Small intestine (tissue), 7 donors: ENCODE data around the gene ASTL. TPM values are rescaled to one million over a fixed set of nuclear protein-coding genes. Genes with fewer than 3 reads are reported as not detected.

Experiments
- DNase-seq, 2 donors: peaks; one replicate each; pipeline versions ENCODE4 v3.0.0 to v3.0.0-alpha.2; 2013
- FAIRE-seq: peaks from 2 replicates; lab custom pipeline; 2012; peaks lifted over from hg19 to GRCh38; lab: Jason Lieb, UNC
- H3K27ac ChIP-seq, 3 donors: one replicate each; pipeline ENCODE4 v1.5.1; 2013; ENCODE audit warnings: low read length in 2 of 3, mild to moderate bottlenecking in 2 of 3, control low read depth in 1 of 3, inconsistent platforms in 1 of 3, low read depth in 1 of 3, moderate library complexity in 1 of 3
- H3K27me3 ChIP-seq, 3 donors: one replicate each; pipeline ENCODE4 v1.6.1; 2013; ENCODE audit warnings: low read length in 3 of 3, inconsistent platforms in 1 of 3; ENCODE audit not compliant: control insufficient read depth in 3 of 3, insufficient read depth in 3 of 3
- H3K36me3 ChIP-seq, 3 donors: one replicate each; pipeline ENCODE4 v1.6.1; 2013; ENCODE audit warnings: low read length in 3 of 3, inconsistent platforms in 1 of 3, low read depth in 1 of 3, mild to moderate bottlenecking in 1 of 3, moderate library complexity in 1 of 3; ENCODE audit not compliant: control insufficient read depth in 3 of 3, insufficient read depth in 2 of 3
- H3K4me1 ChIP-seq, 3 donors: one replicate each; pipeline ENCODE4 v1.6.1; 2013; ENCODE audit warnings: low read length in 2 of 3, inconsistent platforms in 1 of 3, low read depth in 1 of 3, mild to moderate bottlenecking in 1 of 3, moderate library complexity in 1 of 3; ENCODE audit not compliant: control insufficient read depth in 3 of 3, insufficient read depth in 2 of 3
- H3K4me3 ChIP-seq, 3 donors: one replicate each; pipeline ENCODE4 v1.5.1; 2013; ENCODE audit warnings: low read length in 3 of 3, control low read depth in 1 of 3, inconsistent platforms in 1 of 3, low read depth in 1 of 3, mild to moderate bottlenecking in 1 of 3, moderate library complexity in 1 of 3
- H3K9me3 ChIP-seq, 2 donors: one replicate each; pipeline ENCODE4 v1.6.1; 2013; ENCODE audit warnings: low read depth in 1 of 2, low read length in 1 of 2; ENCODE audit not compliant: control insufficient read depth in 2 of 2, insufficient read depth in 1 of 2
- WGBS, 3 donors: extraction: QIAGEN DNeasy Blood & Tissue Kit; methylation state at CpG; one replicate each; pipeline ENCODE4 v1.1.7; 2013; 5-methylcytosine and 5-hydroxymethylcytosine counted together
- polyA plus RNA-seq, 4 donors: library from polyadenylated mRNA; stranded (reverse) in 3 of 4; unstranded in 1 of 4; fragments of 200-250 nt in 3 of 4; fragments of 120-200 nt in 1 of 4; gene quantifications; one replicate each; pipeline versions ENCODE4 v1.2.1 to v1.2.3, GENCODE V29; 2013
- donor health status: healthy with polysubstance abuse.
- donor health status: control.
- donor health status: control.
- donor health status: Bipolar disorder and iron deficiency.
- donor health status: healthy.

The ASTL gene
- polyA plus RNA-seq, 4 donors = not detected

DNA sequence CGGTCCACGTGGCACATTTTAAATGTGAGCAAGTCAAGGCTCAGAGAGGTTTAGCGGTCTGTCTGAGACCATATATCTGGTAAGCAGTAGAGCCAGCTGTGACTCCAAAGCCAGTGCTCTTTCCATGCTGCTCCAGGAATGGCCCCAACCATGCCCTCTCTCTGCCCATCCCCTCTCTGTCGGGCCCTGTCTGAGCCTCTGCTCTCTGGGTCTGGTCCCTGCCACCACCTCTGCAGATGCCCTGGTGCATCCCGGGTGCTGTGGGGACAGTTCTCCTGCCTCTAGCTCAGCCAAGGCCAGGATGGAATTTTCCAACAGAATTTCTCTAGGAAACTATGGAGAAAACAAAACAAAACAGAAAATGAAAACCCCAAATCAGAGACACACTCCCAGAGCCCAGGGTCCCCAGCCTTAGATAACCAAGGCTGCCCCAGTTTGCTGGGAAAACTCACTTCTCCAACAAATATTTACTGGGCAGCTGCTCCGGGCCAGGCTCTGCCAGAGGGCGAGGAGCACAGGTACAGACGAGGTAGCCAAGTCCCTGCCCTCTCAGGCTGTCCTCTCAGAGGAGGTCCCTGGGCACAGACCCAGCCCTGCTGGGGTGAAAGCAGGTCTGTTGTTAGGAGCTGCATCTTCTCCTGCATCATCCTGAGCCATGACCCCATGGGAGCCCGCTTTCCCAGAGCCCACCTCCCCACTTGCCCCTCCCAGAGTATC lies 31.2 kb downstream of the ASTL start:
- DNase-seq = no peak
- no peak overlapping the region for H3K27ac ChIP-seq
- WGBS, 3 donors = 61 to 76% (median 65%) methylated on average over 8 to 9 of the region's 9 CpGs
- H3K9me3 ChIP-seq = peaks cover 0 to 18% of the 10 kb centered on the region in 2 donors
- no peak overlapping the region for H3K4me3 ChIP-seq
- FAIRE-seq = no peak
- no peaks in the 10 kb centered on the region for H3K27me3 ChIP-seq
- no peaks in the 10 kb centered on the region for H3K36me3 ChIP-seq
- peaks cover 0 to 25% (median 0%) of the 10 kb centered on the region in 3 donors for H3K4me1 ChIP-seq

- no peak overlapping the region for H3K27ac ChIP-seq
- no peak overlapping the region for H3K4me3 ChIP-seq
- H3K9me3 ChIP-seq = peaks cover 0 to 18% of the 10 kb centered on the region in 2 donors
- FAIRE-seq (no peak), DNase-seq (no peak)
- peaks cover 0 to 25% (median 0%) of the 10 kb centered on the region in 3 donors for H3K4me1 ChIP-seq
- no peaks in the 10 kb centered on the region for H3K36me3 ChIP-seq
- no peaks in the 10 kb centered on the region for H3K27me3 ChIP-seq
- 90 to 96% (median 94%) methylated on average over 8 of the region's 8 CpGs for WGBS, 3 donors
Measured at GRCh38 chr2:96105994-96106715, 32.1 kb downstream of the ASTL start.

DNA sequence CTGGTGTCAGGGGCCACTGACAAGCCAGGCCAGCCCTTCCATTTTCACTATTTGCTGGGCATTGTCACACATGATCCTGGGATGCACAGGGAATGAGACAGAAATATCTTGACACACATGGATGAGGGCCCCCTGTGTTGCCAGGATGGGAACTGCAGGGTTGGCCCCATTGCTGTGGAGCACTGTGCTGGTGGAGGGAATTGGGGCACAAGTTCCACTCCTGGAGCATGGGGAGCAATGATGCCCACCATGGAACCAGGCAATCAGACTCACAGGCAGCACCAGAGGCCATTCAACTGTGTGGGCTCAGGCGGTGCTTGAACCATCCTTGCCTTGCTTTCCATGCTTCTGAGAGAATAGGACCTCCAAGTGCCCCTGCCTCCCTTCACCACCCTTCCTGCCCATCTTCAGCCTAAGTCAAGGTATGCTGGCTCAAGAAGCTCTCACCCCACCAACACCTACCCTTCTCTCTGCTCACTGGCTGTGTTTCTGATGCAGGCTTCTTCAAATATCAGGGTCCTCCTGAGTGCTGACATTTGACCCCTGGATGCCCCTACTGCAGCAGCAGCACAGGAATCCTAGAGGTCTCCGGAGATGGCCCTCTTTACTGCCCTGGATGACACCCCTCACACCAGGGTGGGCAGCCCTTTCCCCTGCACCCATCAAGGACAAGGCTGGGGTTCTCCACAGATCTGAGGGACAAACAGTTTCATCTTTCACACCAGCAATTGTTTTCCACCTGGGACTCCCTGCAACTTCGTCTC lies 33.0 kb downstream of the ASTL start:
- FAIRE-seq = no peak

GRCh38 chr2:96104487-96104861 lies 33.8 kb downstream of the ASTL start:
- DNase-seq (no peak), FAIRE-seq (no peak)
- H3K4me1 ChIP-seq = peaks cover 0 to 15% (median 0%) of the 10 kb centered on the region in 3 donors
- no peaks in the 10 kb centered on the region for H3K36me3 ChIP-seq
- no peaks in the 10 kb centered on the region for H3K27me3 ChIP-seq
- WGBS, 3 donors = 89 to 94% (median 90%) methylated on average over 5 to 6 of the region's 6 CpGs
- H3K4me3 ChIP-seq = no peak overlapping the region
- H3K27ac ChIP-seq = no peak overlapping the region
- peaks cover 0 to 18% of the 10 kb centered on the region in 2 donors for H3K9me3 ChIP-seq

More for the DNA sequence above, 33.0 kb downstream of the ASTL start:
- Histone ChIP-seq H3K4me3 (no peak overlapping the region), H3K36me3 (no peaks in the 10 kb centered on the region), H3K27ac (no peak overlapping the region), H3K9me3 (peaks cover 0 to 18% of the 10 kb centered on the region in 2 donors), H3K27me3 (no peaks in the 10 kb centered on the region), H3K4me1 (peaks cover 0 to 23% (median 0%) of the 10 kb centered on the region in 3 donors)
- DNase-seq = no peak
- 82 to 89% (median 88%) methylated on average over 3 of the region's 3 CpGs for WGBS, 3 donors

- peaks cover 0 to 9% (median 0%) of the 10 kb centered on the region in 3 donors for H3K4me1 ChIP-seq
- H3K4me3 ChIP-seq = no peak overlapping the region
- FAIRE-seq = no peak
- 33 to 51% (median 45%) methylated on average over 6 of the region's 6 CpGs for WGBS, 3 donors
- peaks cover 0 to 18% of the 10 kb centered on the region in 2 donors for H3K9me3 ChIP-seq
- no peak overlapping the region for H3K27ac ChIP-seq
- no peaks in the 10 kb centered on the region for H3K27me3 ChIP-seq
- no peak for DNase-seq
- H3K36me3 ChIP-seq = no peaks in the 10 kb centered on the region
Measured at GRCh38 chr2:96103761-96104486, 34.4 kb downstream of the ASTL start.

DNA sequence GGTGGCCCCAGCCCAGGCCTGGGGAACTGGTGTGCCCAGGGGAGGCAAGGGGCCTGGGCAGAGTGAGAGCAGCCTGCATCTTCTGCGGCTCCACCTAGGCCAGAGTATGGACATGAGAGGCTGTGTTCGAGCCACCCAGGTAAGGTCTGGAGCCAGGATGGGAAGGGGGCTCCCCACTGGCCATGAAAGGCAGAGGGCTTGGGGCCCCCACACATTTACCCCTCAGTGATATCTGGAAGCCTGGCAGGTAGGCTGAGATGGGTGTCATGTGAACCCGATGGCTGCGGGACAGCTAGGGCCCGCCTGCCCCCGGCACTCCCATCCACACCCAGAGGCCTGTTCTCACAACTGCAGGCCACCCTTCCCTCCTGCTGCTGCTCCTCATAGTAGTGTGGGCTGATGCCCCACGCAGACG lies 35.1 kb downstream of the ASTL start:
- Histone ChIP-seq H3K36me3 (no peaks in the 10 kb centered on the region), H3K4me1 (peaks cover 0 to 2% (median 0%) of the 10 kb centered on the region in 3 donors), H3K27me3 (no peaks in the 10 kb centered on the region), H3K9me3 (peaks cover 0 to 18% of the 10 kb centered on the region in 2 donors), H3K27ac (no peak overlapping the region), H3K4me3 (no peak overlapping the region)
- FAIRE-seq = no peak
- DNase-seq = no peak
- 57 to 91% (median 69%) methylated on average over 8 of the region's 8 CpGs for WGBS, 3 donors

DNA sequence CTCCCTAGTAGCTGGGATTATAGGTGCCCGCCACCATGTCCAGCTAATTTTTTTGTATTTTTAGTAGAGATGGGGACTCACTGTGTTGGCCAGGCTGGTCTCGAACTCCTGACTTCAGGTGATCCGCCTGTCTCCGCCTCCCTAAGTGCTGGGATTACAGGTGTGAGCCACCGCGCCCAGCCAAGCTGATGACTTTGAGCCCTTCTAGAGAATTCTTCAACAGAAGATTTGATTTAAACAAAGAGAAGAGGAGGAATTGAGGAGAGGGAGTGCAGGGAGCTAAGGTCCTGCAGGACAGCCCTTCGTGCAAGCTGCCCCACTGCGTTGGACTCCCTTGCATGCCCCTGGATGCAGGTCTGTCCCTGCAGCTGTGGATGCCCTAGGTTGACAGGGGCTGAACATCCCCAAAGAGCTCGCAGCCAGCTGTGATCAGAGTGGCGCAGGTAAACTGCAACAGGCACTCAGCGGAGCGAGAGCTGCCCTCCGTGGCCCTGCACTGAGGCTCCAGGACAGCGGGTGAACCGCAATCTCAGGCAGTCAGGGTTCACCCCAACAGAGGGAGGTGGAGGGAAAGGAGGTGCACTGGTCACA lies 35.6 kb downstream of the ASTL start:
- WGBS, 3 donors = 93 to 96% (median 93%) methylated on average over 15 of the region's 15 CpGs
- no peak overlapping the region for H3K4me3 ChIP-seq
- no peaks in the 10 kb centered on the region for H3K27me3 ChIP-seq
- no peak for FAIRE-seq
- H3K36me3 ChIP-seq = no peaks in the 10 kb centered on the region
- H3K4me1 ChIP-seq = no peaks in the 10 kb centered on the region
- no peak overlapping the region for H3K27ac ChIP-seq
- H3K9me3 ChIP-seq = peaks cover 0 to 18% of the 10 kb centered on the region in 2 donors
- no peak for DNase-seq
